Stimulated activated CD4-positive, alpha-beta T cell treated with anti-CD3 and anti-CD28 coated beads, Interleukin-15, amount 100 ng/mL, for 48 hours (primary cell): ENCODE data around the gene SMAD5.

Experiments used
- DNase-seq, 2 donors: peaks; one replicate each; pipeline ENCODE4 v3.0.0-alpha.2; 2020; ENCODE audit warnings: low read depth in 2 of 2

SMAD5 gene

GRCh38 chr5:136197462-136198142, 65.0 kb downstream of the SMAD5 start:
- no peak for DNase-seq

GRCh38 chr5:136198453-136198852, 65.8 kb downstream of the SMAD5 start:
- no peak for DNase-seq

DNA sequence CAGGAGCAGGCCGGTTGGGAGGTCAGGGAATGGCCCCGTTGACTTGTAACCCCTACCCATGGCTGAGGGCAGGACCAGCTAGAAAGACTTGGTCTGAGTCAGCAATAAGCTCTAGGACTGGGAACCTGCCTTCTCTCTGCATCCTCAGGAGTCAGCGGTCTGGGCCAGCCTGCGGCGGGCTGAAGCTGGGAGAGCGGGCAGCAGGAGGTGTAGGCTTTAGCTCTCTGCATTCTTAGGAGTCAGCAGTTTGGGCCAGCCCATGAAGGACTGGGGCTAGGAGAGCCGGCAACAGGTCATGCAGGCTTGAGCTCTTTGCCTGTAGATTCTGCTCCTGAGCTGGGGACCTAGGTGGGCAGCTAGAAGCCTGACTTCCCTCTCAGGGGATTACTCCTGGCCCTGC, 66.8 kb downstream of the SMAD5 start:
- no peak for DNase-seq

GRCh38 chr5:136200130-136200529, 67.5 kb downstream of the SMAD5 start:
- DNase-seq: no peak

DNA sequence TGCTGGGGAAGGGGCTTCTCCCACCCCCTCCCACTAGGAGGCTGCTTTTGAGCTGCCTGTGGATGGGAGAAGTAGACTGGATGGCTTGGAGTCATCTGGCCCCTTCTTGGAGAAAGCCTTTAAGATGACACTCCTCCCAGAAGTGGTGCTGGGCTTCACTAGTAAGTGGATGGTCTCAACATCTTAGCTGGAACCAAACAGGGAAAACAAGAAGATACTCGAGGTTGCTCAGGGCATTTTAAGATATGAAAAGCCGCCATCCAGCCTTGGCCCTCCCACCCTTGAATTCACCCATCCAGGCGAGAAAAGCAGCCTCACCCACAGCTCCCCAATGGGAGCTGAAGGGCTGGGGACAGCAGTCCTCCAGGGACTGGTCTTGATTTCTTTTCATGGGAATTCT, 68.1 kb downstream of the SMAD5 start:
- DNase-seq: no peak

DNA sequence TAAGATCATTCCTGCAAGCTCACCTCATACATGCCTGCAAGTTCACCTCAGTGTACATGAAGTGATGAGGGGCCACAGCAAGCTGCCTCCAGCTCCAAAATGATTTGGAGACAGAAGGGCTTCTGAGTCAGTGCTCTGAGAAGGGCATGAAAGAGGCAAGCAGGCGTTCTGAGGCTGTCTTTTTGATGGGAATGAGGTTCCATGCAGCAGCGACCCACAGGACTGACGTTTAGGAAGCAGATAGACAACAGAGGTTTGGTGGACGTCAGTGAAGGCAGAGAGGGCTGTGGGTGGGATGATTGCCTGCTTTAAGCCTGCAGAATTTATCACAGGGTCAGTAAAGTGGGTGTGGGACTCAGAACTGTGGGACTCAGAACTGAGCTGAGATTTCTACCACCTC, 69.2 kb downstream of the SMAD5 start:
- DNase-seq: no peak

- DNase-seq: no peak
Observed at GRCh38 chr5:136202469-136203205, 70.0 kb downstream of the SMAD5 start.

DNA sequence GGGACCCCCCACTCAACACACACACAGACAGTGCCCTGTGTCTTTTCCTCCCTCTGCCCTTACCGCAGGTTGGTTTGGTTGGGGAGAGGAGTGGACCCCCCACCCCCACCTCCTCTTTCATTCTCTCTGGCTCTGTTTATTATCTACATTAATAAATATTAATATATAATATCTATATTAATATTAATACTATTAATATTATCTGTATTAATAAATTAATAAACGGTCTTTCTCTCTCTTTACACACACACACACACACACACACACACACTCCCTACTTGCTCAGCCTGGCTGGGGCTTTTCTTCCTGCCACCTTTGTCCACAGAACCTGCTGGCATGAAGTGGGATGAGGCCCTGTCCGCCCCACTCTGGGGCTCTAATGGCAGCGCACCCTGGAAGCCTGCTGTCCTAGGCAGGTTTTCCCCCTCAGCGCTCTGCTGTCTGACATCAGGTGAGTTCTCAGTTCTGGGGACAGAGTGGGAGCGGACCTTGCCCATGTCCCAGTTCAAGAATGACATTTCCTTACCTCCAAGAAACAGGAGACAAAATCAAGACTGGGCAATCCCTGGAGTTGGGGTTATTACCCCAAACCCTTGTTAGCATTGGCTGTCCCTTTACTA, 70.8 kb downstream of the SMAD5 start:
- no peak for DNase-seq

- no peak for DNase-seq
Observed at GRCh38 chr5:136205061-136205702, 72.5 kb downstream of the SMAD5 start.

- DNase-seq: no peak
Observed at GRCh38 chr5:136205941-136206340, 73.3 kb downstream of the SMAD5 start.

GRCh38 chr5:136206361-136206760, 73.7 kb downstream of the SMAD5 start:
- no peak for DNase-seq

DNA sequence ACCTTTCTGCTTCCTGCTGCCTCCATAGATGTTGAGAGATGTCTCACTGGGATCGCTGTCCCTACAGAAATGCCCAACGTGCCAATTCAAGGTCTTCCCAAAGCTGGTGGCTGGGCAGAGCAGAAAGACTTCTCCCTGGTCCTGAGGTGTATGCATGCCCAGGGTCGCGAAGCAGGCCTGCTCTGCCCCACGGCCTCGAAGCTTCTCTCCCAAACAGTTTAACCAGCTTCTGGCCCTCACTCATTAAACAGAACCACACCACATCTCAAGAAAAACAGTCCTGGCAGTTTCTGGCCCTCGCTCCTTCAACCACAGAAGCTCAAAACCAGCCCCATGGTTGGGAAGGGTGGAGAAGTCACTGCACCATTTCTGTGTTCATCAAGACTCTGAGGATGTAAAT, 75.0 kb downstream of the SMAD5 start:
- DNase-seq: no peak

DNA sequence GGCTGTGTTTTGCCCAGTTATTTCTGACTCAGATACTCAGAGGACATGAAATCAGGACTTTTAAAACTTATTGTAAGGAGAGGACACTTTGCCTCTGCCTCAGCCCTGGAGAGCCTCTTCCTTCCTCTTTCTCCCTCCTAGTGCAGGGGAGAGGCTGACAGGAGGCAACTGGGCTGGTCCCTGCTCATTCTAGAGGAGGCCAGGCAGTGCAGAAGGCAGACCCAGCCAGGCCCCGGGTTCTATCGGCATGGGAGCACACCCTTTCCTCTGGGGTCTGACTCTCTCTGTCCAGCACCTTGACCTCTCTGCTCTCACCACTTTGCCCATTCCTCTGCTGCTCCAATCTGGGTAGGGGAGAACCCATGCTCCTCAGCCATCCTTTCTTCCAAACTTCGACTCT, 76.3 kb downstream of the SMAD5 start:
- no peak for DNase-seq

- no peak for DNase-seq
Observed at GRCh38 chr5:136209346-136209910, 76.8 kb downstream of the SMAD5 start.

- no peak for DNase-seq
Observed at GRCh38 chr5:136210259-136210658, 77.6 kb downstream of the SMAD5 start.

DNA sequence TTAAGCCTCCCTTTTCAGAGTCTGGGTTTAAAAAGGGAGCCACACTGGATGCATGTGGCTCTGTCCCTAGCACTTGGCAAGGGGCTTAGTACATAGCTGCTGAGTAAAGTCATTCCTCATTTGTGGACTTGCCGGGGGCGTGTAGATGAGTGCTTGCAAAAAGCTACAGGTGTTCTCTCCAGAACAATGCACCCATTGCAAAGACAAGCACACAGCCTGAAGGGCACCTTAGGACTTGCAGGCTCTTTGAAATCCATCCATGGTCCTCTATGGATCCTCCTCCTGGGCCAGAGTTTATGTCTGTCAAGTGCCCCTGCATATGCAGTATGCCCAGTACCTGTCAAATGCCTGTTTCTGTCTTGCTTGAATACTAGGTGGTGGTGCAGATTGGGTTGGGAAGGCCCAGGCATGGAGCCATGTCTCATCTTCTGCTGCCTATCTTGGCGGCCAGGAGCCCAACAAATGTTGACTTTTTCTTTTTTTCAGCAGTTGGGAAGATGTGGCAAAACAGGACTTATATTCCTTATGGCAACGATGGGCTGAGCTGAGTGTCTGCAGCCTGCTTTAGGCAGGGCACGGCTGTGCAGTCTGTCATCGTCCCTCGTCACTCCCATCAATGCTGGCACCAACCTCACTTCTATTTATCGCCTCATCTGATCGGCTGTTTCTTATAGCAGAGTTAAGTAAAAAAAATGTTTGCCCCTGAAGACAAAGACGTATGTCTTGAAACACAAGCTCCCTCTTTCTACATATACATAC, 78.8 kb downstream of the SMAD5 start:
- DNase-seq: no peak

GRCh38 chr5:136212252-136212721, 79.6 kb downstream of the SMAD5 start:
- DNase-seq: peak in 1 of 2 donors; percentile 18

GRCh38 chr5:136213919-136214493, 81.4 kb downstream of the SMAD5 start:
- no peak for DNase-seq

DNA sequence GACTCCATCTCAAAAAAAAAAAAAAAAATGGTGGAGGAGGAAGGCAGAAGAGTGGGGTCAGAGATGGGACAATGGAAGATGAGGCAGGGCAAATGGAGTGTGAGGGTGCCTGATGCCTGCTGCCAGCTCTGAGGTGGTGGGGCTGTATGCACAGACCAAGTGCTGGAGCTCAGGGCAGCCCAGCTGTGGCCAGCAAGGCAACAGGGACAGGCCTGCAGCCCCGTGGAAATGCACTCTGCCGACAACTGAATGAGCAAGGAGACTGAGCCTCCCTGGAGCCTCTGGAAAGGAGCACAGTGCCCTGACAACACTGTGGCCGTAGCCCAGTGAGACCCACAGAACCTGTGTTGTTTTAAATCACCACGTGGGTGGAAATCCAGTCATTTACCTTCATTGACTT, 83.2 kb downstream of the SMAD5 start:
- DNase-seq: no peak

- no peak for DNase-seq
Observed at GRCh38 chr5:136216230-136216629, 83.6 kb downstream of the SMAD5 start.

DNA sequence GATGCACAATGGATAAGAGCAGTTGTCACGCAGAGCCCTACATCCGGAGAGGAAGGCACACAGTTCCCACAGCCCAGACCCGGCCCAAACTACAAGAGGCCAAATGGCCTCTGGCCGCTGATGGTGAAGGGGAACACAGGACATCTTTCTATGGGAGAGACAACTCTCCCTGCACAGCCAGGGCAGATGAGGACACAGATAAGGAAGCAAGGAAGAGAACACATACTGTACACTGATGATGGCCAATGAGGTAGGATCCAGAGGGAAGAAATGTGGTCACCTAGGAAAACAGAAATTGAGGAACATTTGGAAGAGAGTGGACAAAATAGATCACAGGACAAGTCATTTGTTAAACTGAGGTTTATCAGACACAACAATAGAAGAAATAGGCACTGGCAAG, 88.7 kb downstream of the SMAD5 start:
- DNase-seq: no peak
